HepG2 (cell line): ENCODE data around the gene PLLP. TPM values are rescaled to one million over a fixed set of nuclear protein-coding genes. Genes with fewer than 3 reads are reported as not detected.

Source experiments
- ATAC-seq: fragments of 200-7000 bp; cut with Tn5 transposase; 3 replicates; pipeline ENCODE4 v1.9.1; 2020; ENCODE audit warnings: mild to moderate bottlenecking, moderate library complexity
- BruUV-seq: library from RNA; stranded (reverse); fragments of 400-500 nt; replicated peaks from 2 replicates; lab custom pipeline; 2021; lab: Mats Ljungman, UMichigan
- CTCF ChIA-PET: fragments of 300-600 bp; formaldehyde crosslinking; extraction: SDS; loops from one replicate; lab custom pipeline; 2021; ENCODE audit warnings: low total read pairs, inconsistent platforms, low intra/inter-chr PET ratio; lab: Yijun Ruan, JAX
- POLR2A ChIA-PET: fragments of 350-600 bp; sonication (Branson Sonifier 250); formaldehyde crosslinking; loops from one replicate; lab custom pipeline; 2020; ENCODE audit warnings: antibody characterized with exemption, inconsistent platforms; lab: Yijun Ruan, JAX
- DNase-seq: peaks from one replicate; pipeline ENCODE4 v3.0.0-alpha.2; 2015; ENCODE audit warnings: low spot score
- FAIRE-seq: peaks from 3 replicates; lab custom pipeline; 2011; peaks lifted over from hg19 to GRCh38; lab: Jason Lieb, UNC
- H2AFZ ChIP-seq: one replicate; pipeline ENCODE4 v1.6.1; 2011; ENCODE audit warnings: low read length, inconsistent platforms
- H3K27ac ChIP-seq: fragments of 300-600 bp; 3 replicates; pipeline ENCODE4 v1.8.0; 2011; ENCODE audit warnings: mixed run types, mild to moderate bottlenecking, mixed read lengths, low read length, inconsistent platforms; ENCODE audit not compliant: insufficient read depth; ENCODE audit errors: extremely low read length
- H3K27me3 ChIP-seq, 2 experiments: fragments of 200-600 bp in 1 of 2; 2 replicates in 1 of 2; 3 replicates in 1 of 2; pipeline versions ENCODE4 v1.6.0 to v1.8.0; 2011; ENCODE audit warnings: low read length in 2 of 2, mild to moderate bottlenecking in 2 of 2, moderate library complexity in 2 of 2, inconsistent platforms in 1 of 2; ENCODE audit not compliant: insufficient read depth in 2 of 2, control insufficient read depth in 1 of 2
- H3K36me3 ChIP-seq, 2 experiments: fragments of 200-600 bp in 1 of 2; replicated peaks in 1 of 2; 2 replicates in 1 of 2; 3 replicates in 1 of 2; pipeline versions ENCODE4 v1.5.1 to v1.8.0; 2011; ENCODE audit warnings: low read length in 2 of 2, inconsistent platforms in 1 of 2; ENCODE audit not compliant: insufficient read depth in 2 of 2, control insufficient read depth in 1 of 2
- H3K4me1 ChIP-seq: 2 replicates; pipeline ENCODE4 v1.5.1; 2012; ENCODE audit warnings: low read length, inconsistent platforms; ENCODE audit not compliant: insufficient read depth
- H3K4me2 ChIP-seq: 2 replicates; pipeline ENCODE4 v1.6.0; 2011; ENCODE audit warnings: low read depth, low read length, inconsistent platforms
- H3K4me3 ChIP-seq, 3 experiments: fragments of 200-600 bp in 1 of 3; sonication (generic), shearing (Covaris generic) in 1 of 3; replicated peaks in 1 of 3; 2 replicates each; pipeline ENCODE4 v1.5.1; 2011 to 2016; ENCODE audit warnings: low read length in 3 of 3, inconsistent platforms in 2 of 3, low read depth in 2 of 3, mild to moderate bottlenecking in 2 of 3, control low read depth in 1 of 3, mixed read lengths in 1 of 3; ENCODE audit not compliant: insufficient read depth in 1 of 3
- H3K79me2 ChIP-seq: one replicate; pipeline ENCODE4 v1.6.1; 2011; ENCODE audit warnings: low read length, inconsistent platforms; ENCODE audit not compliant: insufficient read depth
- H3K9ac ChIP-seq: 2 replicates; pipeline ENCODE4 v1.6.0; 2011; ENCODE audit warnings: mild to moderate bottlenecking, low read depth, low read length, inconsistent platforms; ENCODE audit not compliant: insufficient read depth
- H3K9me3 ChIP-seq: 2 replicates; pipeline ENCODE4 v1.5.1; 2012; ENCODE audit warnings: mild to moderate bottlenecking, low read length
- H4K20me1 ChIP-seq: 2 replicates; pipeline ENCODE4 v1.6.0; 2011; ENCODE audit warnings: inconsistent platforms, mild to moderate bottlenecking, low read length, moderate library complexity; ENCODE audit not compliant: insufficient read depth
- MAFG ChIP-seq: sonication (generic); formaldehyde crosslinking; IDR thresholded peaks from 2 replicates; pipeline ENCODE4 v1.5.1; 2020; ENCODE audit warnings: mild to moderate bottlenecking, missing genetic modification reagents
- NR2F1 ChIP-seq, 2 experiments: fragments of 450-650 bp in 1 of 2; formaldehyde crosslinking in 1 of 2; IDR thresholded peaks; 2 replicates each; pipeline versions ENCODE4 v1.5.0 to v1.6.1; 2016 to 2020; ENCODE audit warnings: mild to moderate bottlenecking in 1 of 2, missing compliant biosample characterization in 1 of 2, missing genetic modification reagents in 1 of 2, moderate library complexity in 1 of 2
- PTBP1 ChIP-seq: fragments of 200-400 bp; formaldehyde crosslinking; IDR thresholded peaks from 2 replicates; pipeline ENCODE4 v1.6.1; 2018; ENCODE audit warnings: low read length, low read depth; ENCODE audit not compliant: poor library complexity, severe bottlenecking
- TAF15 ChIP-seq: fragments of 200-400 bp; formaldehyde crosslinking; IDR thresholded peaks from one replicate; pipeline ENCODE4 v1.6.1; 2018; ENCODE audit warnings: mild to moderate bottlenecking, low read depth, low read length; ENCODE audit not compliant: poor library complexity, severe bottlenecking
- WIZ ChIP-seq: sonication (generic); formaldehyde crosslinking; IDR thresholded peaks from 2 replicates; pipeline ENCODE4 v1.5.1; 2020; ENCODE audit warnings: mild to moderate bottlenecking, missing genetic modification reagents
- ZNF432 ChIP-seq: sonication (generic); formaldehyde crosslinking; IDR thresholded peaks from 2 replicates; pipeline ENCODE4 v1.5.0; 2020; ENCODE audit warnings: missing genetic modification reagents, mild to moderate bottlenecking, borderline replicate concordance
- ZNF7 ChIP-seq: IDR thresholded peaks from 2 replicates; pipeline ENCODE4 v1.6.1; 2016; ENCODE audit warnings: missing biosample characterization, missing genetic modification reagents
- WGBS: methylation state at CpG from one replicate; pipeline ENCODE4 v1.1.6; 2017; ENCODE audit warnings: low lambda C conversion rate; 5-methylcytosine and 5-hydroxymethylcytosine counted together
- in situ Hi-C: cut with HindIII; loops from 2 replicates; pipeline ENCODE4 v1.10.0; 2017; ENCODE audit warnings: low pct_unique_long_range_greater_than_20kb; ENCODE audit not compliant: extremely low pct_ligation_motif_present
- intact Hi-C: fragments of 100-400 bp; cut with micrococcal nuclease; formaldehyde crosslinking; loops from one replicate; pipeline ENCODE4 v1.10.0; 2022; ENCODE audit not compliant: unreplicated experiment
- polyA plus RNA-seq, 8 experiments: library from polyadenylated mRNA; depleted of rRNA in 3 of 8; stranded (reverse) in 7 of 8; unstranded in 1 of 8; fragments of >200 nt; fragmentation: Illumina TruSeq in 4 of 8; extraction: Trizol in 4 of 8; gene quantifications; 2 replicates each; pipeline versions ENCODE4 v1.2.1 to v1.2.3, GENCODE V29; 2011 to 2016; ENCODE audit warnings: low read depth in 4 of 8, missing spikeins in 1 of 8, mixed read lengths in 1 of 8; ENCODE audit not compliant: insufficient read depth in 1 of 8
- total RNA-seq, 5 experiments: library from RNA; depleted of rRNA; stranded (reverse); fragments of >200 nt; fragmentation: Illumina TruSeq; extraction: Trizol; gene quantifications; 2 replicates each; pipeline ENCODE4 v1.2.3, GENCODE V29; 2016; ENCODE audit warnings: low read depth in 1 of 5
- TF ChIP-seq, protein P1 (sequence below): sonication (generic); formaldehyde crosslinking; IDR thresholded peaks from 2 replicates; pipeline ENCODE4 v1.9.0; 2022; ENCODE audit warnings: missing genetic modification reagents, mild to moderate bottlenecking, borderline replicate concordance
- TF ChIP-seq, protein P2 (sequence below): IDR thresholded peaks from 2 replicates; pipeline ENCODE4 v1.4.0; 2020; ENCODE audit warnings: mild to moderate bottlenecking, missing genetic modification reagents
- TF ChIP-seq, protein P3 (sequence below): sonication (generic); formaldehyde crosslinking; IDR thresholded peaks from 2 replicates; pipeline ENCODE4 v1.5.1; 2020; ENCODE audit warnings: missing genetic modification reagents, mild to moderate bottlenecking, borderline replicate concordance

PLLP gene
- total and polyA plus RNA-seq, 2 of the 13 experiments (the other 11 are each of a cell fraction or from before 2014, with no cell fraction given): 60.6 to 127 TPM

DNA sequence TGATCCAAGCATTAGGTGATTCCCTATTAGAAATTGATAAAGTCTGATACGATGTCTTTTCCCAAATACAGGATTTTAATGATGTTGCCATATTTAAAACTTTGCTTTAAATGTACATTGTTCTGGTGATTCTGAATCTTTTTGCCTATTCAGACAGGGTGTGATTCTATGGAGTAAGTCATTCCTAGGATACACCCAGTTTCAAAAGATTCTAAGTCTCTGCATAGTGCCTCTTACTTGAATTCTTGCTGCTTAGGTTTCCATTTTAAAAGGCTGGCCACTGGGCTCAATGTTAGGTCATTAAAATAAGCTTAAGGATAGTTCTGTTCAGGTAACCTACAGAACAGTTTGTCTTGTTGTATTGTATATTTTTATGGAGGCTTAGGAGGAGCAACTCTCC lies 61.4 kb downstream of the PLLP start:
- Histone ChIP-seq H3K4me1 (no peaks in the 10 kb centered on the region), H4K20me1 (no peaks in the 10 kb centered on the region), H3K79me2 (peaks cover 2% of the 10 kb centered on the region), H3K9ac (no peak overlapping the region), H2AFZ (no peak overlapping the region), H3K27ac (no peak overlapping the region), H3K4me3 (no peak overlapping the region), H3K9me3 (no peaks in the 10 kb centered on the region), H3K36me3 (peaks cover 41 to 89% of the 10 kb centered on the region in 2 experiments), H3K27me3 (no peaks in the 10 kb centered on the region), H3K4me2 (no peak overlapping the region)
- no peak for FAIRE-seq
- in situ Hi-C loops (no loop called here), intact Hi-C loops (loop anchor here (5.0 kb wide), 1 partner anchor 926 kb away; no protein-coding TSS in a partner anchor)
- ChIA-PET POLR2A (no interaction called here), CTCF (no interaction called here)
- WGBS: 98% methylated on average over 1 of the region's 1 CpG
- BruUV-seq: no TSS peak
- DNase-seq: no peak
- TF ChIP-seq WIZ (no peak), ZNF432 (CRISPR knock-in tag) (no peak), PTBP1 (no peak), TAF15 (no peak), NR2F1 (CRISPR knock-in tag; IDR thresholded peaks at IDR 0.05) (no peak), MAFG (CRISPR knock-in tag) (no peak), ZNF7 (no peak)
- TF ChIP-seq, protein P1, sequence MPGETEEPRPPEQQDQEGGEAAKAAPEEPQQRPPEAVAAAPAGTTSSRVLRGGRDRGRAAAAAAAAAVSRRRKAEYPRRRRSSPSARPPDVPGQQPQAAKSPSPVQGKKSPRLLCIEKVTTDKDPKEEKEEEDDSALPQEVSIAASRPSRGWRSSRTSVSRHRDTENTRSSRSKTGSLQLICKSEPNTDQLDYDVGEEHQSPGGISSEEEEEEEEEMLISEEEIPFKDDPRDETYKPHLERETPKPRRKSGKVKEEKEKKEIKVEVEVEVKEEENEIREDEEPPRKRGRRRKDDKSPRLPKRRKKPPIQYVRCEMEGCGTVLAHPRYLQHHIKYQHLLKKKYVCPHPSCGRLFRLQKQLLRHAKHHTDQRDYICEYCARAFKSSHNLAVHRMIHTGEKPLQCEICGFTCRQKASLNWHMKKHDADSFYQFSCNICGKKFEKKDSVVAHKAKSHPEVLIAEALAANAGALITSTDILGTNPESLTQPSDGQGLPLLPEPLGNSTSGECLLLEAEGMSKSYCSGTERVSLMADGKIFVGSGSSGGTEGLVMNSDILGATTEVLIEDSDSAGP (CRISPR knock-in tag): no peak
- TF ChIP-seq, protein P2, sequence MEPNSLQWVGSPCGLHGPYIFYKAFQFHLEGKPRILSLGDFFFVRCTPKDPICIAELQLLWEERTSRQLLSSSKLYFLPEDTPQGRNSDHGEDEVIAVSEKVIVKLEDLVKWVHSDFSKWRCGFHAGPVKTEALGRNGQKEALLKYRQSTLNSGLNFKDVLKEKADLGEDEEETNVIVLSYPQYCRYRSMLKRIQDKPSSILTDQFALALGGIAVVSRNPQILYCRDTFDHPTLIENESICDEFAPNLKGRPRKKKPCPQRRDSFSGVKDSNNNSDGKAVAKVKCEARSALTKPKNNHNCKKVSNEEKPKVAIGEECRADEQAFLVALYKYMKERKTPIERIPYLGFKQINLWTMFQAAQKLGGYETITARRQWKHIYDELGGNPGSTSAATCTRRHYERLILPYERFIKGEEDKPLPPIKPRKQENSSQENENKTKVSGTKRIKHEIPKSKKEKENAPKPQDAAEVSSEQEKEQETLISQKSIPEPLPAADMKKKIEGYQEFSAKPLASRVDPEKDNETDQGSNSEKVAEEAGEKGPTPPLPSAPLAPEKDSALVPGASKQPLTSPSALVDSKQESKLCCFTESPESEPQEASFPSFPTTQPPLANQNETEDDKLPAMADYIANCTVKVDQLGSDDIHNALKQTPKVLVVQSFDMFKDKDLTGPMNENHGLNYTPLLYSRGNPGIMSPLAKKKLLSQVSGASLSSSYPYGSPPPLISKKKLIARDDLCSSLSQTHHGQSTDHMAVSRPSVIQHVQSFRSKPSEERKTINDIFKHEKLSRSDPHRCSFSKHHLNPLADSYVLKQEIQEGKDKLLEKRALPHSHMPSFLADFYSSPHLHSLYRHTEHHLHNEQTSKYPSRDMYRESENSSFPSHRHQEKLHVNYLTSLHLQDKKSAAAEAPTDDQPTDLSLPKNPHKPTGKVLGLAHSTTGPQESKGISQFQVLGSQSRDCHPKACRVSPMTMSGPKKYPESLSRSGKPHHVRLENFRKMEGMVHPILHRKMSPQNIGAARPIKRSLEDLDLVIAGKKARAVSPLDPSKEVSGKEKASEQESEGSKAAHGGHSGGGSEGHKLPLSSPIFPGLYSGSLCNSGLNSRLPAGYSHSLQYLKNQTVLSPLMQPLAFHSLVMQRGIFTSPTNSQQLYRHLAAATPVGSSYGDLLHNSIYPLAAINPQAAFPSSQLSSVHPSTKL: no peak
- TF ChIP-seq, protein P3, sequence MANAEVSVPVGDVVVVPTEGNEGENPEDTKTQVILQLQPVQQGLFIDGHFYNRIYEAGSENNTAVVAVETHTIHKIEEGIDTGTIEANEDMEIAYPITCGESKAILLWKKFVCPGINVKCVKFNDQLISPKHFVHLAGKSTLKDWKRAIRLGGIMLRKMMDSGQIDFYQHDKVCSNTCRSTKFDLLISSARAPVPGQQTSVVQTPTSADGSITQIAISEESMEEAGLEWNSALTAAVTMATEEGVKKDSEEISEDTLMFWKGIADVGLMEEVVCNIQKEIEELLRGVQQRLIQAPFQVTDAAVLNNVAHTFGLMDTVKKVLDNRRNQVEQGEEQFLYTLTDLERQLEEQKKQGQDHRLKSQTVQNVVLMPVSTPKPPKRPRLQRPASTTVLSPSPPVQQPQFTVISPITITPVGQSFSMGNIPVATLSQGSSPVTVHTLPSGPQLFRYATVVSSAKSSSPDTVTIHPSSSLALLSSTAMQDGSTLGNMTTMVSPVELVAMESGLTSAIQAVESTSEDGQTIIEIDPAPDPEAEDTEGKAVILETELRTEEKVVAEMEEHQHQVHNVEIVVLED: no peak
- ATAC-seq: no peak
